Activated B cell treated with CpG ODN at 0.5 μM for 24 hours (primary cell): ENCODE measurements around the gene FCHSD2. TPM values are rescaled to one million over a fixed set of nuclear protein-coding genes. Genes with fewer than 3 reads are reported as not detected.

ENCODE experiments used
- ATAC-seq: fragments of 200-7000 bp; cut with Tn5 transposase; one replicate; pipeline ENCODE4 v1.10.0; 2021; ENCODE audit warnings: low read depth, mild to moderate bottlenecking, moderate library complexity
- CTCF ChIA-PET: fragments of 350-600 bp; sonication (Branson Sonifier 250); formaldehyde crosslinking; loops from one replicate; lab custom pipeline; 2021; ENCODE audit warnings: antibody characterized with exemption; lab: Charles Lee
- POLR2A ChIA-PET: fragments of 350-600 bp; sonication (Branson Sonifier 250); formaldehyde crosslinking; loops from one replicate; lab custom pipeline; 2021; ENCODE audit warnings: antibody characterized with exemption; lab: Charles Lee
- DNase-seq: peaks from one replicate; pipeline ENCODE4 v3.0.0; 2022
- H3K27ac Mint-ChIP-seq: one replicate; pipeline ENCODE4 v1.8.0; 2020; ENCODE audit warnings: mixed read lengths
- H3K27me3 Mint-ChIP-seq: one replicate; pipeline ENCODE4 v1.8.0; 2021; ENCODE audit warnings: mixed read lengths
- H3K36me3 Mint-ChIP-seq: one replicate; pipeline ENCODE4 v1.8.0; 2021; ENCODE audit warnings: low read depth, mixed read lengths
- H3K4me1 Mint-ChIP-seq: one replicate; pipeline ENCODE4 v1.8.0; 2021; ENCODE audit warnings: mixed read lengths
- H3K4me3 Mint-ChIP-seq: one replicate; pipeline ENCODE4 v1.8.0; 2020; ENCODE audit warnings: mild to moderate bottlenecking, mixed read lengths
- H3K9me3 Mint-ChIP-seq: one replicate; pipeline ENCODE4 v1.8.0; 2020; ENCODE audit warnings: mixed read lengths
- intact Hi-C: fragments of 100-400 bp; cut with micrococcal nuclease; formaldehyde crosslinking; loops from one replicate; pipeline ENCODE4 v1.15.1; 2024
- total RNA-seq: library from RNA; stranded (reverse); gene quantifications from 2 replicates; pipeline ENCODE4 v1.2.3, GENCODE V29; 2022
- TF ChIP-seq, protein P1 (sequence below): fragments of 200-600 bp; IDR thresholded peaks from one replicate; pipeline ENCODE4 v1.8.0; 2022; ENCODE audit warnings: antibody characterized with exemption, mild to moderate bottlenecking

FCHSD2 gene
- total RNA-seq, 1 donor from 2014 or later = 207 TPM

GRCh38 chr11:73164803-73165540 lies 22.9 kb upstream of the FCHSD2 start:
- H3K36me3 Mint-ChIP-seq = no peaks in the 10 kb centered on the region
- TF ChIP-seq, protein P1, sequence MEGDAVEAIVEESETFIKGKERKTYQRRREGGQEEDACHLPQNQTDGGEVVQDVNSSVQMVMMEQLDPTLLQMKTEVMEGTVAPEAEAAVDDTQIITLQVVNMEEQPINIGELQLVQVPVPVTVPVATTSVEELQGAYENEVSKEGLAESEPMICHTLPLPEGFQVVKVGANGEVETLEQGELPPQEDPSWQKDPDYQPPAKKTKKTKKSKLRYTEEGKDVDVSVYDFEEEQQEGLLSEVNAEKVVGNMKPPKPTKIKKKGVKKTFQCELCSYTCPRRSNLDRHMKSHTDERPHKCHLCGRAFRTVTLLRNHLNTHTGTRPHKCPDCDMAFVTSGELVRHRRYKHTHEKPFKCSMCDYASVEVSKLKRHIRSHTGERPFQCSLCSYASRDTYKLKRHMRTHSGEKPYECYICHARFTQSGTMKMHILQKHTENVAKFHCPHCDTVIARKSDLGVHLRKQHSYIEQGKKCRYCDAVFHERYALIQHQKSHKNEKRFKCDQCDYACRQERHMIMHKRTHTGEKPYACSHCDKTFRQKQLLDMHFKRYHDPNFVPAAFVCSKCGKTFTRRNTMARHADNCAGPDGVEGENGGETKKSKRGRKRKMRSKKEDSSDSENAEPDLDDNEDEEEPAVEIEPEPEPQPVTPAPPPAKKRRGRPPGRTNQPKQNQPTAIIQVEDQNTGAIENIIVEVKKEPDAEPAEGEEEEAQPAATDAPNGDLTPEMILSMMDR = no peak
- H3K4me3 Mint-ChIP-seq = peak overlapping the region; percentile 16
- intact Hi-C loops = no loop called here
- CTCF ChIA-PET = interaction anchor here (1.5 to 5.2 kb wide), 4 partner anchors 12 to 28 kb away, joined by 4 to 33 read pairs (median 18); partner anchors contain the start of gene FCHSD2
- H3K9me3 Mint-ChIP-seq = no peaks in the 10 kb centered on the region
- ATAC-seq (peak; percentile 57), DNase-seq (no peak)
- H3K27ac Mint-ChIP-seq = peak overlapping the region; percentile 26
- POLR2A ChIA-PET = interaction anchor here (1.1 to 15.8 kb wide), 5 partner anchors 9 to 22 kb away, joined by 3 to 551 read pairs (median 8); partner anchors contain the start of gene FCHSD2
- no peaks in the 10 kb centered on the region for H3K27me3 Mint-ChIP-seq
- H3K4me1 Mint-ChIP-seq = peaks cover 78% of the 10 kb centered on the region

DNA sequence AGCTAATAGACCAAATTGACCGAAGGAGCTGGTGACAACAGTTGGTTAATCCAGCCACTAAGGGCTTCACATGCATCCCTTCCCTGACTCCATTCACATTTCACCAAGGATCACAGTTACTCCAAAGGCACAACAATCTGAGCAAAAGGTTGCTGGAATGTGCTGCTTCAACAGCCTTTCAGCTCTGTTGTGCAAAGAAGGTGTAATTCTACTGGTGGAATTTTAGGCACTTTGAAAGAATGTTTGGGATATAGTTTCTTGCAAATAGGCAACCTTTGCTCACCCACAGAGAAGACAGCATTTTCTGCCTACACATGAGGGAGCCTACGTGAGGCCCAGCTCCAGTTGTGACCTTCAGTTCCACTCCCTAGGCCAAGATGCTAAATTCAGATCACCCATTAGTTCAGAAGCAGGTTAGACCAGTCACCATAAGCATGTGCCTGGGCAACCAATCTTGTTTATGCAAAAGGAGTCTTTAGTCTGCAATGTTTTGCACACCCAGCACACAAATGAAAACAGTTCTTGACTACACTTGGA lies 21.6 kb upstream of the FCHSD2 start:
- ChIA-PET CTCF (interaction anchor here (1.1 to 5.2 kb wide), 3 partner anchors 13 to 238 kb away, joined by 3 to 33 read pairs (median 28); partner anchors contain the start of gene FCHSD2), POLR2A (interaction anchor here (1.3 to 15.8 kb wide), 3 partner anchors 11 to 21 kb away, joined by 4 to 551 read pairs (median 35); partner anchors contain the start of gene FCHSD2)
- Mint-ChIP-seq H3K27me3 (no peaks in the 10 kb centered on the region), H3K9me3 (no peaks in the 10 kb centered on the region), H3K4me3 (no peak overlapping the region), H3K27ac (peak overlapping the region; percentile 24), H3K36me3 (no peaks in the 10 kb centered on the region), H3K4me1 (peaks cover 81% of the 10 kb centered on the region)
- intact Hi-C loops = no loop called here
- ATAC-seq (no peak), DNase-seq (no peak)
- TF ChIP-seq, protein P1 = no peak

- H3K9me3 Mint-ChIP-seq = no peaks in the 10 kb centered on the region
- peaks cover 87% of the 10 kb centered on the region for H3K4me1 Mint-ChIP-seq
- peak overlapping the region; percentile 71 for H3K27ac Mint-ChIP-seq
- ChIA-PET CTCF (interaction anchor here (1.1 to 5.2 kb wide), 3 partner anchors 15 to 237 kb away, joined by 3 to 33 read pairs (median 28); partner anchors contain the start of gene FCHSD2), POLR2A (interaction anchor here (4.8 to 15.8 kb wide), 2 partner anchors 10 to 20 kb away, joined by 35 to 551 read pairs; partner anchors contain the start of gene FCHSD2)
- H3K27me3 Mint-ChIP-seq = no peaks in the 10 kb centered on the region
- H3K4me3 Mint-ChIP-seq = peak overlapping the region; percentile 30
- DNase-seq = no peak
- no peak for ATAC-seq
- TF ChIP-seq, protein P1 = no peak
- H3K36me3 Mint-ChIP-seq = no peaks in the 10 kb centered on the region
- intact Hi-C loops = loop anchor here (1.0 kb wide), 1 partner anchor 8 kb away; no protein-coding TSS in a partner anchor
Observed at GRCh38 chr11:73162196-73162740, 20.1 kb upstream of the FCHSD2 start.

GRCh38 chr11:73160005-73160760 lies 18.1 kb upstream of the FCHSD2 start:
- ChIA-PET CTCF (interaction anchor here (2.0 to 7.9 kb wide), 2 partner anchors 18 kb away, joined by 8 to 57 read pairs; partner anchors contain the start of gene FCHSD2), POLR2A (interaction anchor here (0.6 to 15.8 kb wide), 3 partner anchors 17 to 349 kb away, joined by 4 to 551 read pairs (median 56); partner anchors contain the start of gene FCHSD2)
- H3K9me3 Mint-ChIP-seq = no peaks in the 10 kb centered on the region
- H3K27ac Mint-ChIP-seq = peak overlapping the region; percentile 97
- no peak overlapping the region for H3K4me3 Mint-ChIP-seq
- H3K36me3 Mint-ChIP-seq = no peaks in the 10 kb centered on the region
- TF ChIP-seq, protein P1 = no peak
- ATAC-seq (no peak), DNase-seq (no peak)
- intact Hi-C loops = no loop called here
- H3K27me3 Mint-ChIP-seq = no peaks in the 10 kb centered on the region
- peaks cover 93% of the 10 kb centered on the region for H3K4me1 Mint-ChIP-seq
